Type B pancreatic cell (in vitro differentiated cells): ENCODE results near the gene ZNF605. TPM values are rescaled to one million over a fixed set of nuclear protein-coding genes. Genes with fewer than 3 reads are reported as not detected.
"Not testable (repeated sequence)": the region's sequence is repeated elsewhere in the genome, so short reads cannot be mapped to it uniquely, and the experiment has no call there.

Experiments used
- DNase-seq: peaks from one replicate; pipeline ENCODE4 v3.0.0; 2021; ENCODE audit warnings: mixed read lengths; ENCODE audit not compliant: unreplicated experiment; ENCODE audit errors: extremely low spot score
- H3K27ac Mint-ChIP-seq: 2 replicates; pipeline ENCODE4 v1.8.0; 2021; ENCODE audit warnings: mild to moderate bottlenecking, mixed read lengths
- H3K27me3 Mint-ChIP-seq: 2 replicates; pipeline ENCODE4 v1.8.0; 2021; ENCODE audit warnings: mixed read lengths
- H3K36me3 Mint-ChIP-seq: 2 replicates; pipeline ENCODE4 v1.8.0; 2021; ENCODE audit warnings: mixed read lengths
- H3K4me1 Mint-ChIP-seq: one replicate; pipeline ENCODE4 v1.8.0; 2021; ENCODE audit warnings: mixed read lengths; ENCODE audit not compliant: unreplicated experiment
- H3K4me3 Mint-ChIP-seq: 2 replicates; pipeline ENCODE4 v1.8.0; 2021; ENCODE audit warnings: mild to moderate bottlenecking, mixed read lengths
- H3K9me3 Mint-ChIP-seq: 2 replicates; pipeline ENCODE4 v1.8.0; 2021; ENCODE audit warnings: mixed read lengths
- total RNA-seq: library from RNA; stranded (reverse); gene quantifications from 2 replicates; pipeline ENCODE4 v1.2.1, GENCODE V29; 2021; ENCODE audit warnings: low replicate concordance
- TF ChIP-seq, protein P1 (sequence below): fragments of 200-600 bp; sonication (generic); conservative IDR thresholded peaks from 2 replicates; pipeline ENCODE4 v1.5.0; 2021; ENCODE audit warnings: antibody characterized with exemption, mild to moderate bottlenecking

ZNF605 gene
- total RNA-seq, 1 donor from 2014 or later, result 20.6 TPM

GRCh38 chr12:132946246-132946820, 9.8 kb downstream of the ZNF605 start:
- Mint-ChIP-seq H3K9me3 (peaks cover 18% of the 10 kb centered on the region), H3K4me1 (no peaks in the 10 kb centered on the region)

GRCh38 chr12:132945806-132946205, 10.3 kb downstream of the ZNF605 start:
- Mint-ChIP-seq H3K36me3 (peaks cover 67% of the 10 kb centered on the region), H3K27ac (no peak overlapping the region), H3K4me3 (no peak overlapping the region), H3K4me1 (no peaks in the 10 kb centered on the region), H3K9me3 (peaks cover 18% of the 10 kb centered on the region), H3K27me3 (no peaks in the 10 kb centered on the region)
- TF ChIP-seq, protein P1, sequence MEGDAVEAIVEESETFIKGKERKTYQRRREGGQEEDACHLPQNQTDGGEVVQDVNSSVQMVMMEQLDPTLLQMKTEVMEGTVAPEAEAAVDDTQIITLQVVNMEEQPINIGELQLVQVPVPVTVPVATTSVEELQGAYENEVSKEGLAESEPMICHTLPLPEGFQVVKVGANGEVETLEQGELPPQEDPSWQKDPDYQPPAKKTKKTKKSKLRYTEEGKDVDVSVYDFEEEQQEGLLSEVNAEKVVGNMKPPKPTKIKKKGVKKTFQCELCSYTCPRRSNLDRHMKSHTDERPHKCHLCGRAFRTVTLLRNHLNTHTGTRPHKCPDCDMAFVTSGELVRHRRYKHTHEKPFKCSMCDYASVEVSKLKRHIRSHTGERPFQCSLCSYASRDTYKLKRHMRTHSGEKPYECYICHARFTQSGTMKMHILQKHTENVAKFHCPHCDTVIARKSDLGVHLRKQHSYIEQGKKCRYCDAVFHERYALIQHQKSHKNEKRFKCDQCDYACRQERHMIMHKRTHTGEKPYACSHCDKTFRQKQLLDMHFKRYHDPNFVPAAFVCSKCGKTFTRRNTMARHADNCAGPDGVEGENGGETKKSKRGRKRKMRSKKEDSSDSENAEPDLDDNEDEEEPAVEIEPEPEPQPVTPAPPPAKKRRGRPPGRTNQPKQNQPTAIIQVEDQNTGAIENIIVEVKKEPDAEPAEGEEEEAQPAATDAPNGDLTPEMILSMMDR, result no peak
- no peak for DNase-seq

More at GRCh38 chr12:132946246-132946820, 9.8 kb downstream of the ZNF605 start:
- peaks cover 62% of the 10 kb centered on the region for H3K36me3 Mint-ChIP-seq
- DNase-seq, result no peak
- H3K27ac Mint-ChIP-seq, result no peak overlapping the region
- no peaks in the 10 kb centered on the region for H3K27me3 Mint-ChIP-seq
- TF ChIP-seq, protein P1, result no peak
- no peak overlapping the region for H3K4me3 Mint-ChIP-seq

DNA sequence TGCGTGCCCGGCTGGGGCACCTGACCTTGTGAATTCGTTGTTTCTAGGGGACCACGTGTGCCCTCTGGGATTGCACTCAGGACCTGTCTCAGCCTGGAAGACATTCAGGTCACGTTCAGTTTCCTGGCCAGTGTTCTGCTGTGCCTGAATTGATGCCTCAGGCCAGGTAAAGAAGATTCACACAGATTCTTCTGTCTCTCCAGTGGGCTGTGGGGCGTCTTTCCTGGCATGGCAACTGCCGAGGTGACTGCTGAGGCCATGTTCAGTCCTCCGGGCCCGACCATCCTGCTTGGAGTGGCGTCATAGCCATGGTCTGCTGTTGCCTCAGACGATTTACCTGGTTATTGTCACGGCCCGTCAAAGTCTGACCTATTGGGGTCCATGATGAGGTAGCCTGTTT, 13.5 kb downstream of the ZNF605 start:
- TF ChIP-seq, protein P1, result no peak
- DNase-seq, result no peak
- H3K9me3 Mint-ChIP-seq, result peaks cover 13% of the 10 kb centered on the region
- H3K27me3 Mint-ChIP-seq, result no peaks in the 10 kb centered on the region
- H3K36me3 Mint-ChIP-seq, result peaks cover 57% of the 10 kb centered on the region
- no peak overlapping the region for H3K4me3 Mint-ChIP-seq
- H3K27ac Mint-ChIP-seq, result no peak overlapping the region
- no peaks in the 10 kb centered on the region for H3K4me1 Mint-ChIP-seq

DNA sequence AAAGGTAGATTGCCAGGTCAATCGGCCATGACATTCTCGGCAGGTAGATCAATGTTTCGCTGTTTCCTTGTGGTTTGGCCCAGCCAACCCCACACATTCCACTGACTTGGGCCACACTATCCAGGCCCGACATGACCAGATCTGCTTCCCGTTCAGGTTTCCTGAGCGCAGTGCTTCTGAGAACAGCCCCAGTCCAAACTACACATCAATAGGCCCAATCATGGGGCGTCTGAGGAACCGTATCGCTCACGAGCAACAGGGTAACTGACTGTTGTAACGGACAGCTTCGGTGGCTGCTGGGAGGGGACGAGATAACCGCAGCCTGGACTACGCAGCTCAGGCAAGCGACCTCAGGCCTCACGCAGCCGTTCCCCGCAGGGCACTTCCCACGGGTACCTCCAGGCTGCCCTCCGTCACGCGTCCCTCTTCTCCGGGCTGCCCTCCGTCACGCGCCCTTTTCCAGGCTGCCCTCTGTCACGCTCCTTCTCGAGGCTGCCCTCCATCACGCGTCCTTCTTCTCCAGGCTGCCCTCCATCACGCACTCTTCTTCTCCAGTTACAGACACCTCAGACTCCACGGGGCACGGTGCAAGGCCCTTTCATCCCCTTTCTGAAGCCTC, 14.7 kb downstream of the ZNF605 start:
- DNase-seq, result no peak
- TF ChIP-seq, protein P1, result no peak
- peaks cover 64% of the 10 kb centered on the region for H3K36me3 Mint-ChIP-seq
- H3K9me3 Mint-ChIP-seq, result peaks cover 13% of the 10 kb centered on the region
- H3K27ac Mint-ChIP-seq, result no peak overlapping the region
- no peaks in the 10 kb centered on the region for H3K27me3 Mint-ChIP-seq
- no peak overlapping the region for H3K4me3 Mint-ChIP-seq
- H3K4me1 Mint-ChIP-seq, result no peaks in the 10 kb centered on the region

GRCh38 chr12:132940071-132940719, 15.9 kb downstream of the ZNF605 start:
- Mint-ChIP-seq H3K4me3 (no peak overlapping the region), H3K4me1 (no peaks in the 10 kb centered on the region), H3K27ac (no peak overlapping the region), H3K36me3 (peaks cover 61% of the 10 kb centered on the region), H3K9me3 (peaks cover 7% of the 10 kb centered on the region), H3K27me3 (no peaks in the 10 kb centered on the region)
- TF ChIP-seq, protein P1, result no peak
- peak; percentile 42 for DNase-seq

DNA sequence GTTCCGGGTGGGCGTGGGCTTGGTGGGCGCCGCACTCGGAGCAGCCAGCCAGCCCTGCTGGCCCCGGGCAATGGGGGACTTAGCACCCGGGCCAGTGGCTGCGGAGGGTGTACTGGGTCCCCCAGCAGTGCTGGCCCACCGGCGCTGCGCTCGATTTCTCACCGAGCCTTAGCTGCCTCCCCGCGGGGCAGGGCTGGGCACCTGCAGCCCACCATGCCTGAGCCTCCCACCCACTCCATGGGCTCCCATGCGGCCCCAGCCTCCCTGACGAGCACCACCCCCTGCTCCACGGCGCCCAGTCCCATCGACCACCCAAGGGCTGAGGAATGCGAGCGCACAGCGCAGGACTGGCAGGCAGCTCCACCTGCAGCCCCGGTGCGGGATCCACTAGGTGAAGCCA, 17.3 kb downstream of the ZNF605 start:
- H3K27ac Mint-ChIP-seq, DNase-seq, H3K4me1 Mint-ChIP-seq, H3K27me3 Mint-ChIP-seq, H3K4me3 Mint-ChIP-seq: not testable (repeated sequence)
- H3K9me3 Mint-ChIP-seq, result peaks cover 14% of the 10 kb centered on the region
- peaks cover 54% of the 10 kb centered on the region for H3K36me3 Mint-ChIP-seq
